ENCODE measurements around the gene SH2D3C.

The SH2D3C gene

GRCh38 chr9:127714951-127715469 lies 63.5 kb downstream of the SH2D3C start:
- DNase-seq, result peak; percentile 23

GRCh38 chr9:127714020-127714750 lies 64.3 kb downstream of the SH2D3C start:
- no peak for DNase-seq

- DNase-seq, result no peak
These were observed 65.6 kb downstream of the SH2D3C start for GRCh38 chr9:127712867-127713266.

DNA sequence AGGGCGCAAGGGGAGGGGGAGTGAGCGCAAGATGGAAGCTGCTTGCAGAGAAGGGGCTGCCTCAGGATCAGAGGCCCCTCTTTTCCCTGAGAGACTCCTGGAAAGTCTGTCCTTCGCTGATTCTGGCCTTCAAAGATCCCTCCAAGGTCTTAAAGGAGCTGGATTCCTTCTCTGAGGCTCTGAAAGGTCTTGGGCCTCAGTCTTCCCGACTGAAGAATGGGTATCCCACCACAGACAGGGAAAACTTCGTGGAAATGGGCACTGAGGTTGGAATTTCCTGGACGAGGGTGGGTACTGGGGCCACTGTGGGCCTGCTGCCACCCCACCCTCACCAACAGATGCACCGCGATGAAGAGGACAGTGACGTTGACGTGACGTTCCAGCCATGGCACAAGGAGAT lies 66.1 kb downstream of the SH2D3C start:
- DNase-seq, result no peak

DNA sequence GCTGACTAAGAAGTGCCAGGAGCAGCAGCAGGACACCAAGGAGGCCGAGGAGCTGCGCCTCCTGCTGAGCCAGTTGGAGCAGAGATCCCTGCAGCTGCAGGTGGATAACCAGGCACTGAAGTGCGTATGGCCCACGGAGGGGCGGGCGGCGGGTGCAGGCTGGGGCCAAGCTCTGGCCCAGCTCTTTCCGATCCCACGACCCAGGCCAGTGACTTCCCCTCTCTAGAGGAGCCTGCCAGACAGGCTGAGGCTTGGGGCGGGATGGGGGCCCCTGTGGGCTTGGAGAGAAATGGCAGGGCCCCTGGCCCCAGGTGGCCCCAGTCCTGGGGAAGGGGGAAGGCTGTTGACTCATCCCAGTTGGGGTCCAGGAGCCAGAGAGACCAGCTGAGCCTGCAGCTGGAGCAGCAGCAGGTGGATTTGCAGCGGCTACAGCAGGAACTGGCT lies 66.6 kb downstream of the SH2D3C start:
- no peak for DNase-seq

DNA sequence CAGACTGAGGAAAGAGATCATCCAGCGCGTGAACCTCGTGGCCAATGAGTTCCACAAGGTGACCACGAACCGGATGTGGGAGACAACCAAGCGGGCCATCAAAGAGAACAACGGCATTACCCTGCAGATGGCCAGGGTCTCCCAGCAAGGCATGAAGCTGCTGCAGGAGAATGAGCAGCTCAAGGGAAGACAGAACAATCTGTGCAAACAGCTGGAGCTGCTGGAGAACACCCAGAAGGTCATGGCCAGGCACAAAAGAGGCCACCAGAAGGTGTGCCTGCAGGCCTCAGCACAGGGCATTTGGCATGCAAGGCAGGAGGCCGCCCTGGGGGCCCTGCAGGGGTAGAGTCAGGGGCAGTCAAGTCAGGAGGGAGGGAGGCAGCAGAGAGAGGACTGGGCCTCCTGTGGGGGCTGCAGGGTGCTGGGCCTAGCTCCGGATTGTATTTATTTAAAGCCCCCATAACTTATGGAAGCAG lies 67.2 kb downstream of the SH2D3C start:
- DNase-seq, result peak; percentile 24

DNA sequence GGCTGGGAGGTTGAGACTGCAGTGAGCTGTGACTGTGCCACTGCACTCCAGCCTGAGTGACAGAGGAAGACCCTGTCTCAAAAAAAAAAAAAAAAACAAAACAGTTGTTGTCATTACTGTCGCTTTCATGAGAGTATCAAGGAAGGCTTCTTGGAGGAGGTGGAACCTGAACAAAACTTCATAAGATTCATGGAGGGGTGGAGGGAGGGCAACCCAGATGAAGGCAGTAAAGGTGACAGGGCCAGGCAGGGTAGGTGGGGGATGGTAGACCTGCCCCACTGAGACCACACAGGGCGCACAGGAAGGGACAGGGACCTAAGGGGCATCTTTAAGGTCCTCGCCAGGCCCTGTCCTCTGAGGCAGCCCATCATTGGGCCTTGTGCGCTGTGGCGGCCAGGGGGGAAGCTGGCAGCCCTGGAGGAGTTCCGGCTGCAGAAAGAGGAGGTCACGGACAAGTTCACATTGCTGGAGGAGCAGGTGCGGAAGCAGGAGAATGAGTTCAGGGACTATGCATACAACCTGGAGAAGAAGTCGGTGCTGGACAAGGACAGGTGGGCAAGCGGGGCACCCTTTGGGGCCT lies 68.2 kb downstream of the SH2D3C start:
- no peak for DNase-seq

DNA sequence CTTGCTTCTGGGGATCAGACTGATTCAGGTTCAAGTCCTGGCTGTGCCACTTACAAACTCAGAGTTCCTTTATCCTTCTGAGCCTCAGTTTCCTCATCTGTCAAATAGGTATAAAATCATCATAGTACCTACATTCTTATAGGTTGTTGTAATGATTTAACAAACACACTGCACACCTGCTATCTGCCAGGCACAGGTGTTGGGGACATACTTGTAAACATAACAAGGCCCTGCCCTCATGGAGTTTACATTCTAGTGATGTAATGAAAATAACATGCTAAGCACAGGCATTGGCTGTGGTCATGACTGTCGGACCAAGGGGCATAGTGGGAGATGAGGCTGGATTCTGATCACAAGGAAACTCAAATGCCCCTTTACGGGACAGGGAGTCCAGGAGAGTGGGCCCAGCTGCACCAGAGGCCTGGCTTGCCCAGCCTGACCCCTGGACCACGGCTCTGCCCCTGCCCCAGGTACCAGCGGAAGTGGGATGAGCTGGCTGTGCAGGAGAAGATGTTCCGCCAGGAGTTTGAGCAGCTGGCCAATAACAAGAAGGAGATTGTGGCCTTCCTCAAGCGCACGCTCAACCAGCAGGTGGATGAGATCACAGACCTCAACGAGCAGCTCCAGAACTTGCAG lies 69.4 kb downstream of the SH2D3C start:
- no peak for DNase-seq

DNA sequence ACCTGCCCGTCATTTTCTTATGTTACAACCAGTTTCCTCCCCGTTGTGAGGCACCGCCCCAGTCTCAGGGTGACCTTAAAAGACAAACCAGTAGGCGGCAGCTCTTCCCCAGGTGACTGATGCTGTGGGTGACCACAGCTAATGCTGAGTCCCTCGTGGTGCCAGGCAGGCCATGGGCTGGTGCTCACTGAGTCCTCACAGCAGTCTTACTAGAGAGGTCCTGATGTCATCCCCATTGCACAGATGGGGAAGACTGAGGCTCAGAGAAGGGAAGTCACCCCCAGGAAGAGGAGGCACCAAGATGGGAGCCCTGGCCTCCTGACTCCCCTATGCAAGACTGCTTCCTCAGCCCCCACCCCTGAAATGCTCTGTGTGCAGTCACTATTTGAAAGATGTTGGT lies 70.7 kb downstream of the SH2D3C start:
- peak; percentile 43 for DNase-seq

DNA sequence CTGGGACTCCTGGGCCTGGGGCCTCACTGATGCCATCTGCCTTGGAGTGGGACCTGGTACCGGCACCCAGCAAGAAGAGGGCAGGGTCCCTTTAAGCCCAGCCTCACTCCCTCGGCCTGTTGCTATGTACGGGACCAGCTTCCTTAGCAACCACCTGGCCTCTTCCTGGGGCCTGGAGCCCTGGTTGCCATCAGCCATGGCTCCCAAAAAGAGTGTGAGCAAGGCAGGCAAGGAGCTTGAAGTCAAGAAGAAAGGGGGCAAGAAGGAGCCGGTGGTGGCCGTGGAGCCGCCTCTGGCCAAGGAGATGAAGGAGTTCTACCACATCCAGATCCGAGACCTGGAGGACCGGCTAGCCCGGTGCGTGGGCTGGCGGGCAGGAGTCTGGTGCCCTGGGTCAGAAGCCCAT lies 71.6 kb downstream of the SH2D3C start, which contains the start of gene CFAP157:
TSS of gene CFAP157 (plus strand) at position 153 of the 406 bp plus-strand sequence. CDS start at position 197, 44 bp downstream.
- no peak for DNase-seq

DNA sequence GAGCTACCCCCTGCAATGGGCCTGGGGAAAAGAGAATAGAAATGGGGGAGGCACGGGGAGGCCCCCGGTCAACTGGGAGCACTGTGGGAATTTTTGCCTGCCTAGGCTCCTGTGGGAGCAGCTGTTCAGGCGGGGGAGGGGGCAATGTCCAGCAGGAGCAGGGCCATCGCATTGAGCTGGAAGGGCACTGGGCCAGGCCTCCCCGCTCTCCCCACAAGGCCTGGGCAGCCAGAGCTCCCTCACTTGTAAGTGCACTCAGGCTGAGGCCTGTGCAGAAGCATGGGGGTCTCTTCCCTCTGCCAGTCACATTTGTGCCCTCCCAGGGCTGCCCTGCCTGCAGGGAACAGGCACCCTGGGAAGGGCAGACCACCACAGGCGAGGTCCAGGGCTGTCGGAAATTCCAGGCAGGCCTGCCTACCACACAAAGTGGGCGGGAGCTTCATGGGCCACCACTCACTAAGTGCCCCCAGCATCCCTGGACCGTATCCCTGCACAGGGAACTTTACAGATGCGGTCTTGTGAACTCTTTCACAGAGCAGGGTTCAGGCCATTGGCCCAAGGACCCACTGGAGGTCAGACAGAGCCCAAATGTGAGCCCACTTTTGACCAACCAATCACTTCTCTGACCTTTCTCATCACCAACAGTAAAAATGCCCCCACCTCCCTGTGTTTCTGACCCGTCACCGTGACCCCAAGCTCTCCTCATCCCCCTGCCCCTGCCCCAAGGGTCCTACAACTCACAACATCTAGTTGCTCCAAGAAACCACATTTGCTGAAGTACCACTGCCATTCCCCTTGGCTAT lies 72.7 kb downstream of the SH2D3C start:
- DNase-seq, result no peak

GRCh38 chr9:127703289-127703946 lies 75.0 kb downstream of the SH2D3C start:
- DNase-seq, result no peak

DNA sequence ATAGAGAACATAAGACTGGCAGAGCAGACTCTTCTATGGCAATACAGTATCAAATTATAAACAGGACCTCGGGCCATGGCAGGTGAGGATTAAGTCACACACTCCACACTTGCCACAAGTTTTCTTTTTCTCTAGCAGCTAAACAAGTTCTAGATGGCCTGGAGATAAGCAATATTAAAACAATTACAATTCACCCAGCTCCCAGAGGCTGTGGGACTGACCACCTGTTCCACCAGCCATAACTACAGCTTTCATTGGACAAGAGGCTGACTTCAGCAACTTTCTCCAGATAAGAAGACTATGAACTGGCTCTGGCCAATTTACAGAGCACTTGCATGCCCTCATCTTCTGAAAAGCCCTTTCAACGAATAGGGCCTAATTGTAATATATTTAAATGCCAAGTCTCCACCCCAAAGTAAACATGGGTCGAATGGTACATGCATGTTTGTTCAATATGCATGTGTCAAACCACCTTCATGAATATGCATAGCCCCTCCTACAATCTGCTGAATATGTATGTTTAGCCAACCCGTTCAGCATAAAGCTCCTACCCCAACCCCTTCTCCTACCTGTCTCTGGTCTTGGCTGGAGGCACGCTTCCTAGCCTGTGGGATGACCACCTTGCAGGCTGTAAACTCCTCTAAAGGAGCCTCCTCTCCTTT lies 77.7 kb downstream of the SH2D3C start:
- no peak for DNase-seq

DNA sequence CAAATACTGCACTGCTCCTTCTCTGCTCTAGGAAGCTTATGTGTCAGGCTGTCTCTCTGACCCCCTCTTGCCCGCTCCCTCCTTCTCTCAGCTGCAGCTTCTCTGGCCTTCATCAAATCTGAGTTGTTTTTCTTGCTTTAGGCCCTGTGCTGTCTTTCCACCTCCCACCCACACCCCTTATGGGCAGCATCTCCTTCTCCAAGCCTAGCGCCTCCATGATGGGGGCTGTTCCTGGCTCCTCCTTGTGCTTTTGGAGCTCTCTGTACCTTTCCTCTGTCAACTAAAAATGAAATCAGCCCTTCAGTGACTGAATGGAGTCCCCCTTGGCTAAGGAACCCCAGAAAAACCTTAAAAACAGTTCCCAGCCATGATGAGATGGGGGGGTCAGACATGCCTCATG lies 78.3 kb downstream of the SH2D3C start:
- no peak for DNase-seq

DNA sequence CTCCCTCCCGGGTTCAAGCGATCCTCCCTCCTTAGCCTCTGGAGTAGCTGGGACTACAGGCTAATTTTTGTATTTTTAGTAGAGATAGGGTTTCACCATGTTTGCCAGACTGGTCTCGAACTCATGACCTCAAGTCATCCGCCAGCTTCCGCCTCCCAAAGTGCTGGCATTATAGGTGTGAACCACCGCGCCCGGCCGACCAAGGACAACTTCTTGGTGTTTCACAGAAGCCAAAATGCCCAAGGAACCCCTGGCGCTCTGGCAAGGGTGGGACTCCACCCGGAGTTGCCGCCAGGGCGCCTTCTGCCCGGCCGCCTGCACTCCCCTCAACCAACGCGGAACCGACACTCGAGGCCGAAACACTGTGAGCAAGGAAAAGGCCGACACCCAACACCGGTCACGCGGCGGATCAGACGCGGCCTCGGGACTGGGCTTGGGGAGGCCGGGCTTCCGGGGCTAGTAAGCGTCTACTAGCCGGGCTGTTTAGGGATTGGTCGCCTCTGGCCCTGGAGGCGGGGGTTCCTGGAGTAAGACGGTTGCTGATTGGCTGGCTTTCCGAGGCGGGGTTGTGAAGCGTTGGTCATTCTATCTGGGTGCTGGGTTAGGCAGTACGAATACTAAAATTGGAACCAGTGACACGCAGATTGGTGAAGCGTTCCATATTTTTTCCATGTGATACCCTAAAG lies 79.3 kb downstream of the SH2D3C start:
- DNase-seq, result peak; percentile 93

GRCh38 chr9:127698386-127698785 lies 80.1 kb downstream of the SH2D3C start:
- no peak for DNase-seq

DNA sequence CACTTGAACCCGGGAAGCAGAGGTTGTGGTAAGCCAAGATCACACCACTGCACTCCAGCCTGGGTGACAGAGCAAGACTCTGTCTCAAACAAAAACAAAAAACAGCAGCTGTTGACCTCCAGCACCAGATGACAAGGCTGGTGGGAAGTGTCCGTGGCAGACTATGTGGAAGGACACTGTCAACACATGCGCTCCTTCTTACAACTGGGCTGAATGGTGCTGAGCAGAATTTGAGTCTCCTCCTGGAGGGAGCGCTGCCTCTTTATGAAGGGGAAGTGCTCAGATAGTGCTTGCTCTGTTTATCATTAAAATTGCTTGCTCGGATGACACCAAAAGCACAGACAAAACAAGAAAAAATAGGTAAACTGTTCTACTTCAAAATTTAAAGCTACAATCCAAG lies 80.9 kb downstream of the SH2D3C start:
- no peak for DNase-seq

DNA sequence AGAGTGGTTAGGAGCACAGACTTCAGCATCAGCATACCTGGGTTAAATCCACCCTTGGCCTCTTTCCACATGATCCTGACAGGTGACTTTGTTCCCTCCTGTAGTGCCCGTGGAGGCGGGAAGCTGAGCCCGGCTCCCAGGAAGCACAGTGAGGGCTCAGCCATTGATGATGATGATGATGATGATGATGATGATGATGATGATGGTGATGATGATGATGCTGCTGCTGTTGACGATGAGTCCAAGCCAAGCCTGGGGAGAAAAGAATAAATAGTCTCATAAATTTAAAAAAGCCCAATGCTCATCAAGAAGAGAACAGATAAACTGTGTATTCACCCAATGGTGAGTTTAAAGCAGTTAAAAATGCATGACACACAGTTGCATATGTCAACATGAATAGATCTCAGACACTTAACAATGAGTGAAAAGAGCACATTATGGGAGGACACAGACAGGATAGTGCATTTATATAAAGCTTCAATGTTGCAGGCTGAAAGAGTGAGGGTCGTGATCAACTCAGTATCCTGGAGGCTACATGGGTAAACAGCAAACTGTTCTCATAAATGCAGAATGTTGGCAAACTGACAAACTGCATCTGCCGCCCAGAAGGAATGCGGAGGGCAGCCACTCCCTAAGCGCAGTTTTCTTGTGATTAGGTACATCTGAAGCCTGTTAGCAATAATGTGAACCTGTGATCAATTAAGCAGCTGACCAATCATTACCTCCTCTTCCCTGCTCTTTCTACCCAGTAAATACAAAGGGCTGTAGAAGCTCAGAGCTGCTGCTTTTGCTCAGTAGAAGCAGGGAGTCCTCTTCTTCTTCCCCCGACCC lies 83.4 kb downstream of the SH2D3C start:
- DNase-seq, result no peak

- no peak for DNase-seq
These were observed 84.8 kb downstream of the SH2D3C start for GRCh38 chr9:127693697-127694096.

- no peak for DNase-seq
These were observed 85.3 kb downstream of the SH2D3C start for GRCh38 chr9:127693143-127693542.

Data from activated CD4-positive, alpha-beta T cell treated with anti-CD3 and anti-CD28 coated beads, Interleukin-2, Interleukin-6, amounts not matched to agents 100 ng/mL and 50 ng/mL, durations not matched to agents 16 hours and 8 hours (primary cell).